WTC11 (cell line): ENCODE data around the gene CYP3A5. TPM values are rescaled to one million over a fixed set of nuclear protein-coding genes. Genes with fewer than 3 reads are reported as not detected.

Experiments
- ATAC-seq: fragments of 200-7000 bp; cut with Tn5 transposase; 2 replicates; pipeline ENCODE4 v1.10.0; 2021; ENCODE audit warnings: mild to moderate bottlenecking, moderate library complexity
- CTCF ChIA-PET: fragments of 300-600 bp; sonication (Branson Sonifier 250); formaldehyde crosslinking; loops from one replicate; lab custom pipeline; 2021; ENCODE audit warnings: antibody characterized with exemption; lab: Charles Lee
- POLR2A ChIA-PET: fragments of 350-600 bp; sonication (Branson Sonifier 250); formaldehyde crosslinking; loops from one replicate; lab custom pipeline; 2021; ENCODE audit warnings: antibody characterized with exemption; lab: Charles Lee
- DNase-seq: peaks from one replicate; pipeline ENCODE4 v3.0.0; 2021; ENCODE audit warnings: low spot score
- H3K27ac Mint-ChIP-seq: 2 replicates; pipeline ENCODE4 v1.8.0; 2021; ENCODE audit warnings: mixed read lengths
- H3K27me3 Mint-ChIP-seq: 2 replicates; pipeline ENCODE4 v1.8.0; 2021; ENCODE audit warnings: low read depth, mild to moderate bottlenecking, moderate library complexity, mixed read lengths
- H3K36me3 Mint-ChIP-seq: 2 replicates; pipeline ENCODE4 v1.8.0; 2021; ENCODE audit warnings: mixed read lengths
- H3K4me1 Mint-ChIP-seq: 2 replicates; pipeline ENCODE4 v1.8.0; 2022; ENCODE audit warnings: mixed read lengths
- H3K4me3 Mint-ChIP-seq: 2 replicates; pipeline ENCODE4 v1.8.0; 2021; ENCODE audit warnings: mild to moderate bottlenecking, moderate library complexity, mixed read lengths
- H3K9me3 Mint-ChIP-seq: 2 replicates; pipeline ENCODE4 v1.8.0; 2021; ENCODE audit warnings: mixed read lengths
- ATF2 ChIP-seq: sonication (generic); formaldehyde crosslinking; IDR thresholded peaks from 2 replicates; pipeline ENCODE4 v1.8.1; 2022; ENCODE audit warnings: low read depth, missing genetic modification reagents, borderline replicate concordance
- CBFB ChIP-seq: sonication (generic); formaldehyde crosslinking; IDR thresholded peaks from 2 replicates; pipeline ENCODE4 v1.8.1; 2022; ENCODE audit warnings: mild to moderate bottlenecking, low read depth, missing genetic modification reagents
- ELF4 ChIP-seq: sonication (generic); formaldehyde crosslinking; IDR thresholded peaks from 2 replicates; pipeline ENCODE4 v1.8.1; 2022; ENCODE audit warnings: low read depth, mild to moderate bottlenecking, moderate library complexity, missing genetic modification reagents
- FOXK1 ChIP-seq: sonication (generic); formaldehyde crosslinking; IDR thresholded peaks from 2 replicates; pipeline ENCODE4 v1.8.0; 2022; ENCODE audit warnings: mild to moderate bottlenecking, moderate library complexity, missing genetic modification reagents
- GABPB1 ChIP-seq: sonication (generic); formaldehyde crosslinking; IDR thresholded peaks from 2 replicates; pipeline ENCODE4 v1.8.1; 2023; ENCODE audit warnings: mild to moderate bottlenecking, missing genetic modification reagents
- JUN ChIP-seq: sonication (generic); formaldehyde crosslinking; IDR thresholded peaks from 2 replicates; pipeline ENCODE4 v1.8.0; 2023; ENCODE audit warnings: mild to moderate bottlenecking, missing genetic modification reagents
- NFYB ChIP-seq: sonication (generic); formaldehyde crosslinking; conservative IDR thresholded peaks from 2 replicates; pipeline ENCODE4 v1.8.0; 2022; ENCODE audit warnings: low read depth, missing genetic modification reagents
- PREB ChIP-seq: sonication (generic); formaldehyde crosslinking; IDR thresholded peaks from 2 replicates; pipeline ENCODE4 v1.8.1; 2022; ENCODE audit warnings: mild to moderate bottlenecking, missing genetic modification reagents, moderate library complexity, borderline replicate concordance
- SP1 ChIP-seq: sonication (generic); formaldehyde crosslinking; conservative IDR thresholded peaks from 2 replicates; pipeline ENCODE4 v1.8.1; 2022; ENCODE audit warnings: missing genetic modification reagents
- ZNF425 ChIP-seq: fragments of 250-450 bp; sonication (Bioruptor Pico); conservative IDR thresholded peaks from 2 replicates; pipeline ENCODE4 v1.9.0; 2021; ENCODE audit warnings: mild to moderate bottlenecking
- total RNA-seq: library from RNA; stranded (reverse); gene quantifications from 3 replicates; pipeline ENCODE4 v1.2.3, GENCODE V29; 2021
- TF ChIP-seq, protein P1 (sequence below): sonication (generic); formaldehyde crosslinking; IDR thresholded peaks from 2 replicates; pipeline ENCODE4 v1.8.0; 2023; ENCODE audit warnings: mild to moderate bottlenecking, missing genetic modification reagents
- TF ChIP-seq, protein P2 (sequence below): sonication (generic); formaldehyde crosslinking; IDR thresholded peaks from 2 replicates; pipeline ENCODE4 v1.8.1; 2023; ENCODE audit warnings: mild to moderate bottlenecking, missing genetic modification reagents, moderate library complexity
- TF ChIP-seq, protein P3 (sequence below): sonication (generic); formaldehyde crosslinking; IDR thresholded peaks from 2 replicates; pipeline ENCODE4 v1.8.0; 2022; ENCODE audit warnings: mild to moderate bottlenecking, missing genetic modification reagents

CYP3A5 gene
- total RNA-seq, 1 experiment from 2014 or later: 0.39 TPM

DNA sequence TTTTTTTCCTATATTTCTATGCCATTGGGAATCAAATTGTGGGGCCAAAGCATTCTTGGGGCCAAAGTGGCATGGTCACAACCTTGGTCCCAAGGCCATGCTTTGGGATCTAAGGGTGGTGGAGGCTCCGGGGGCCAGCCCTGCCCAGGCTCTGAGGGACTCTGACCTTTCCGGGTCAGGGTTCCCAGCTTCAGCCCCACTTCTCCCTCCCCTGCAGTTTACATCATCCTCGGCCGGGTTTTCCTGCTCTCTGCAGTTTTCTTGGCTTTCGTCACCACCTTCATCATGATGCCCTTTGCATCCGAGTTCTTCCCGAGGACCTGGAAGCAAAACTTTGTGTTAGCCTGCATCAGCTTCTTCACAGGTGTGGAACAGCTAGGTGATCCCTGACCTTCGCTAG is 73.3 kb downstream of the CYP3A5 start:
- H3K27me3 Mint-ChIP-seq: peaks cover 32% of the 10 kb centered on the region
- no peak for DNase-seq
- CTCF ChIA-PET: no interaction called here
- TF ChIP-seq GABPB1 (CRISPR knock-in tag): peak; percentile 67; the same call in 1 of the 2 replicates
- no peak for TF ChIP-seq NFYB (CRISPR knock-in tag)
- TF ChIP-seq, all 79 proteins: peak for 1
- ATAC-seq: no peak
- Mint-ChIP-seq H3K36me3 (no peaks in the 10 kb centered on the region), H3K4me1 (no peaks in the 10 kb centered on the region), H3K27ac (no peak overlapping the region), H3K4me3 (no peak overlapping the region), H3K9me3 (no peaks in the 10 kb centered on the region)
- POLR2A ChIA-PET: no interaction called here

GRCh38 chr7:99605527-99605926 is 74.3 kb downstream of the CYP3A5 start:
- TF ChIP-seq JUN (CRISPR knock-in tag) (no peak), FOXK1 (CRISPR knock-in tag) (no peak), SP1 (CRISPR knock-in tag) (no peak), ELF4 (no peak), PREB (CRISPR knock-in tag) (no peak), CBFB (CRISPR knock-in tag) (no peak), ZNF425 (CRISPR knock-in tag) (no peak), ATF2 (CRISPR knock-in tag) (no peak), NFYB (CRISPR knock-in tag) (no peak)
- TF ChIP-seq, protein P1, sequence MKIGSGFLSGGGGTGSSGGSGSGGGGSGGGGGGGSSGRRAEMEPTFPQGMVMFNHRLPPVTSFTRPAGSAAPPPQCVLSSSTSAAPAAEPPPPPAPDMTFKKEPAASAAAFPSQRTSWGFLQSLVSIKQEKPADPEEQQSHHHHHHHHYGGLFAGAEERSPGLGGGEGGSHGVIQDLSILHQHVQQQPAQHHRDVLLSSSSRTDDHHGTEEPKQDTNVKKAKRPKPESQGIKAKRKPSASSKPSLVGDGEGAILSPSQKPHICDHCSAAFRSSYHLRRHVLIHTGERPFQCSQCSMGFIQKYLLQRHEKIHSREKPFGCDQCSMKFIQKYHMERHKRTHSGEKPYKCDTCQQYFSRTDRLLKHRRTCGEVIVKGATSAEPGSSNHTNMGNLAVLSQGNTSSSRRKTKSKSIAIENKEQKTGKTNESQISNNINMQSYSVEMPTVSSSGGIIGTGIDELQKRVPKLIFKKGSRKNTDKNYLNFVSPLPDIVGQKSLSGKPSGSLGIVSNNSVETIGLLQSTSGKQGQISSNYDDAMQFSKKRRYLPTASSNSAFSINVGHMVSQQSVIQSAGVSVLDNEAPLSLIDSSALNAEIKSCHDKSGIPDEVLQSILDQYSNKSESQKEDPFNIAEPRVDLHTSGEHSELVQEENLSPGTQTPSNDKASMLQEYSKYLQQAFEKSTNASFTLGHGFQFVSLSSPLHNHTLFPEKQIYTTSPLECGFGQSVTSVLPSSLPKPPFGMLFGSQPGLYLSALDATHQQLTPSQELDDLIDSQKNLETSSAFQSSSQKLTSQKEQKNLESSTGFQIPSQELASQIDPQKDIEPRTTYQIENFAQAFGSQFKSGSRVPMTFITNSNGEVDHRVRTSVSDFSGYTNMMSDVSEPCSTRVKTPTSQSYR: no peak
- TF ChIP-seq, protein P2, sequence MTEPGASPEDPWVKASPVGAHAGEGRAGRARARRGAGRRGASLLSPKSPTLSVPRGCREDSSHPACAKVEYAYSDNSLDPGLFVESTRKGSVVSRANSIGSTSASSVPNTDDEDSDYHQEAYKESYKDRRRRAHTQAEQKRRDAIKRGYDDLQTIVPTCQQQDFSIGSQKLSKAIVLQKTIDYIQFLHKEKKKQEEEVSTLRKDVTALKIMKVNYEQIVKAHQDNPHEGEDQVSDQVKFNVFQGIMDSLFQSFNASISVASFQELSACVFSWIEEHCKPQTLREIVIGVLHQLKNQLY (CRISPR knock-in tag): no peak
- TF ChIP-seq, protein P3, sequence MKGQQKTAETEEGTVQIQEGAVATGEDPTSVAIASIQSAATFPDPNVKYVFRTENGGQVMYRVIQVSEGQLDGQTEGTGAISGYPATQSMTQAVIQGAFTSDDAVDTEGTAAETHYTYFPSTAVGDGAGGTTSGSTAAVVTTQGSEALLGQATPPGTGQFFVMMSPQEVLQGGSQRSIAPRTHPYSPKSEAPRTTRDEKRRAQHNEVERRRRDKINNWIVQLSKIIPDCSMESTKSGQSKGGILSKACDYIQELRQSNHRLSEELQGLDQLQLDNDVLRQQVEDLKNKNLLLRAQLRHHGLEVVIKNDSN (CRISPR knock-in tag): no peak
- TF ChIP-seq, all 79 proteins: peak for 0
- H3K4me1 Mint-ChIP-seq: no peaks in the 10 kb centered on the region
- no peak overlapping the region for H3K4me3 Mint-ChIP-seq
- H3K36me3 Mint-ChIP-seq: no peaks in the 10 kb centered on the region
- CTCF ChIA-PET: no interaction called here
- H3K27me3 Mint-ChIP-seq: peaks cover 22% of the 10 kb centered on the region
- H3K27ac Mint-ChIP-seq: no peak overlapping the region
- H3K9me3 Mint-ChIP-seq: no peaks in the 10 kb centered on the region
- POLR2A ChIA-PET: no interaction called here
- ATAC-seq (no peak), DNase-seq (no peak)
